SK-MEL-5 (cell line): Measurements from ENCODE around the gene C10orf105. TPM values are rescaled to one million over a fixed set of nuclear protein-coding genes. Genes with fewer than 3 reads are reported as not detected.

ENCODE experiments used
- DNase-seq: peaks from one replicate; pipeline ENCODE4 v3.0.0-alpha.2; 2016; ENCODE audit warnings: low read depth, low spot score
- in situ Hi-C: cut with HindIII; loops from 2 replicates; pipeline ENCODE4 v1.10.0; 2016; ENCODE audit warnings: low sequenced_read_pairs, high pct_unique_total_duplicates, low pct_unique_long_range_greater_than_20kb
- total RNA-seq: library from RNA; depleted of rRNA; stranded (reverse); fragments of >200 nt; shearing (Covaris generic); gene quantifications from 2 replicates; pipeline ENCODE4 v1.2.3, GENCODE V29; 2014

The C10orf105 gene
- total RNA-seq, 1 experiment from 2014 or later, result not detected

GRCh38 chr10:71711052-71711623 is 8.4 kb downstream of the C10orf105 start:
- in situ Hi-C loops, result no loop called here
- no peak for DNase-seq

DNA sequence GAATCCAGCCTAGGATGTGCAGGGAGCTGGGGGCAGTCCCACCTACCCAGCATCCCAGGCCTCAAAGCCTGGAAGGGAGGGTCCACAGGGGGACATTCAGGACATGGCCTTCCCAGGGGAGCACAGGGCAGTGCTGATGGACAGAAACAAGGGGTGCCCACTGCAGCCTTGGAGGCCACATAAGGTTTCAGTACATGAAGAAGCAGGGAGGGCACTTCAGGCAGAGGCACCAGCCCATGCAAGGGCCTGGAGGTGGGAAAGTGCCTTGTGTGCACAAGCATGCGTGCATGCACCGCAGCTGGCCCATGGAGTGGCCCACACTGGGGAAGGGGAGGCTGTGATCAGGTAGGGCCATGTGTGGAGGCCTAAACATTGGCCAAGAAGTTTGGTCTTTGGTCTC is 9.1 kb downstream of the C10orf105 start:
- in situ Hi-C loops, result no loop called here
- no peak for DNase-seq

DNA sequence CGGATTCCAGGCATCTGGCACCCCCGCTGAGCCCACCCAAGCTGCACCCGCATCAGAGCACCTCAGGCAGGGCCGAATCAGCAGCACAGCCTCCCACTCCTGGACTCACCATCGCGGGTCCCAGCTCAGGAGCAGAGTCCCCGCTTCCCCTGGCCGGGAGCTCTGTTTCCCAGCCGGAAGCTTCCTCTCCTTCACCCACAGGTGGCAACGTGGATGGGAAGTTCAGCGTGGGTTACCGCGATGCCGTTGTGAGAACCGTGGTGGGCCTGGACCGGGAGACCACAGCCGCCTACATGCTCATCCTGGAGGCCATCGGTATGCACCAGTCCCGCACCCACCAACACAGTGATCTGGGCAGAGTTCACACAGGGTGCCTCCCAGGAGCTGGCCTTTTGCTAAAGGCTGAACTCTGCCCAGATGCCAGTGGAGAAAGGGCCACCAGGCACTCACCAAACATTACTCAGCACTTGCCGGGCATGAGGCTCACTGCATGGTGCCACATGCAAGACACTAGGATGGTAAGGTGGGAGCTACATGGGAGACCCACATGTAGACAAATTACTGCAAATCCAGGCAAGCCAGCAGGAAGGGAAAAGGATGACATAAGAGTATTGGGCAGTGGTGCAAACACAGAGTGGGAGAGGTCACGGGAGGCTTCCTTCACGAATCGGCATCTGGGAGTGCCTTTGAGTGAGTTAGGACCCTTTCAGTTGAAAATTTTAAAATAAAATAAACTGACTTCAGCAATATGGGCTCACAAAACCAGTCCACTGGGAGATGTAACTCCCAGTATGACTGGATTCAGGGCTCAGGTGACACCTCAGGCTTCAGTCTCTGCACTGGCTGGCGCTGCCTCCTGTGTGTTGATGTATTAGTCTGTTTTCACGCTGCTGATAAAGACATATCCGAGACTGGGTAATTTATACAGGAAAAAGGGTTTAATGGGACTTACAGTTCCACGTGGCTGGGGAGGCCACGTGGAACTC is 10.4 kb downstream of the C10orf105 start:
- no peak for DNase-seq
- in situ Hi-C loops, result no loop called here

GRCh38 chr10:71708301-71708703 is 11.3 kb downstream of the C10orf105 start:
- DNase-seq, result peak; percentile 53
- in situ Hi-C loops, result no loop called here

DNA sequence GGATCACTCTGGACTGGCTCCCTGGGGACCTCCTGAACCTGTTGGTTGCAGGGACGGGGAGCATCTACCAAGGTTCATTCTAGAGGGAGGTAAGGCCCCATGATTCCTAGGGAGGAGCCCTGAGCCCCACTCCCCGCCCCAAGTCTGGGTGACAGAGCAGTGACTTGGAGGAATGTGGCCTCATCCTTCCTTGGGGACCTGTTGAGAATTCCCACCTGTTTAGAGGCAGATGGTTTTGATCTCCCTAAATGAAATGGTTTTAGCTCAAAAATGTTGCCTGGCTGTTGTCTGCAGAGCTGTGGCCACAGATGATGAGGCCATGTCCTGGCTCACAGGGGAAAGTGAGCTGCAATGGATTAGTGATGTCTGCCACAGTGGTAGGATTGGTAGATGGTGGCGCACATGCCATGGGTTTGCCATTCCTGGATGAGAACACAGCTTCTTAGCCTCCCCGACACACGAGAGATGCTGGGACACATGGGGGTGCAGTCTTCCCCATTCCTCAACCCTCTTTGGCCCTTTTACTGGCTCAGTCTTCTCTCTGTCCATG is 12.3 kb downstream of the C10orf105 start:
- in situ Hi-C loops, result no loop called here

DNA sequence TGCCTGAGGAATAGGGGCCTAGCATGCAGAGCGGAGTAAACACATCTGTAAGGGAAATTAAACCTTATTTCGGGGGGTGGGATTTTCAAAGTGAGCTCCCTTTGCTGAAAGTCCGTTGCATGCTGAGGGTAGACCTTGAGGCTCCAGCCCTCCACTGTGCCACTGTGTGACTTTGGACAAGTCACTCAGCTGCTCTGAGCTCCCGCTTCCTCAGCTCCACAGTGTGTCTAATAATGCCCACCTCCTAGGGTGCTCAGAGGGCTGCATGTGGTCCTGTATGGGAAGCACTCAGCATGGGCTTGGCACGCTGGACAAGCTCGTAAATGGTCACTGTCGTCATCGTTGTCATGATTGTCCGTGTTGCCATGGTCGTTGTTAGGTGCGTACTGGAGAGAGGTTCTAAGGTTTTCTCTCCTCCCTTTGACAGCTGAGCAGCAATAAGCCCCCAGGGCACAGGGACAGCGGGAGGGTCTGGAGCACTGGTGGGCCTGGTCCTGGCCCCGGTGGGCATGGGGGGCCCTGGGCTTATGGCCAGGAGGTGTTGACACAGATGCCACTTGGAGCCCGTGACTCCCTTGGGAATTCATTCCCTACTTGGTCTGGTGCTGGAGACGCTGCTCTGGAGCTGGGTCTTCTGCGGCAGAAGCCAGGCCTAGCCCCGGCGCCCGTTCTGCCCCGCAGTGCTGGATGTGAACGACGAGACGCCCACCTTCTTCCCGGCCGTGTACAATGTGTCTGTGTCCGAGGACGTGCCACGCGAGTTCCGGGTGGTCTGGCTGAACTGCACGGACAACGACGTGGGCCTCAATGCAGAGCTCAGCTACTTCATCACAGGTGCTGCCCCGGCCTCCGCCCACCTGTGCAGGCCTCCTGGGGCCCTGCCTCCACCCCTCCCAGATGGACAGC is 13.1 kb downstream of the C10orf105 start:
- no peak for DNase-seq
- in situ Hi-C loops, result no loop called here

More for the DNA sequence above, 12.3 kb downstream of the C10orf105 start:
- no peak for DNase-seq

GRCh38 chr10:71705582-71705981 is 14.0 kb downstream of the C10orf105 start:
- DNase-seq, result no peak
- in situ Hi-C loops, result no loop called here

DNA sequence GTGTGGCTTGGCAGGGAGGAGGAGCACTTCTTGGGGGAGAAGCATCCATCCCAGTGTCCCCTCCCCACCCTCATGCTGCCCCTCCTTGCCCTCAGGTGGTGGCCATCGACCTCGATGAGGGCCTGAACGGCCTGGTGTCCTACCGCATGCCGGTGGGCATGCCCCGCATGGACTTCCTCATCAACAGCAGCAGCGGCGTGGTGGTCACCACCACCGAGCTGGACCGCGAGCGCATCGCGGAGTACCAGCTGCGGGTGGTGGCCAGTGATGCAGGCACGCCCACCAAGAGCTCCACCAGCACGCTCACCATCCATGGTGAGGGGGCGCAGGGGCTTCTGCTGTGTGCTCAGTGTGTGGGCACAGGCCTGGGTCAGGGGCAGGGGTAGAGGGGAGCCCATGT is 14.8 kb downstream of the C10orf105 start:
- in situ Hi-C loops, result no loop called here
- no peak for DNase-seq

DNA sequence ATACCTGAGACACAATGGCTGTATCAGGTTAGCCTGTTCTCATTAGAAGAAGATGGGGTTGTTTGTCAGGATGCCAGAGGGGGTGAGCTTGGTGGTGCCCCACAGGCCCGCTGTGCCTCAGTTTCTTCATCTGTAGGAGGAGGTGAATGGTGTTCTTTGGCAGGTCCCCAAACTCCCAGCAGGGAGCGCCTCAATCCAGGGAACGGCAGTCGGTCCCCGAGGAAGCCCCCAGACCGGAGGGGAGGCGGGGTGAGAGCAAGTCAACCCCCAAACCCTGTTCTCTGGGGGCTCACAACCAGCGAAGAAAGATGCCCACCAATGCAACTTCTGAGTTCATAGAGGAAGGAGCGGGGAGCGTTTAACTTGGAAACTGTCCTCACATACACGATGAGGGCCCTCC is 16.0 kb downstream of the C10orf105 start:
- in situ Hi-C loops, result no loop called here
- DNase-seq, result no peak

DNA sequence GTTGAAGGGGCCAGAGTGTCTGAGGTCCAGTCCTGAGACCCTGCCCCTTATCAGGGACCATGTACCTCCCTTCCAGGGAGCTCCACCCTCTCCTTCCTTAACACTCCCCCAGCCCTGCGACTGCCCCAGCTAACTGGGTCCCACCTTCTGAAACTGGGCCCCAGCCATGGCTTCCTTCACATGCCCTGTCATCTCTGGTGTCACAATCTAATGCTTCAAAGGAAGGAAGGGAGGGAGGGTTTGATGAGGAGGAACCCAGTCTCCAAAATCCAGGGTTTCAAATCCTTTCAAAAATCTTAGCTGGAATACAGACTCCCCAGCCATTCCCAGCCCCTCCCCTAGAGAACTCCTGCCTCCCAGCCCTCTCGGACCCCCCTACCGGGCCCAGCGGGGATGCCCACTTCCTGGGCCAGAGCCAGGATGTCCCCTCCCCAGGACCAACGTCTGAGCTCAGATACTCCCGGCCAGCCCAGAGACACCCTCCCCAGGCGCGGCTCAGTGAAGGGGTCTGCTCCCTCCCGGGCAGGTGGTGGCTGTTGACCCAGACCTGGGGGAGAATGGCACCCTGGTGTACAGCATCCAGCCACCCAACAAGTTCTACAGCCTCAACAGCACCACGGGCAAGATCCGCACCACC is 18.0 kb downstream of the C10orf105 start:
- in situ Hi-C loops, result no loop called here
- no peak for DNase-seq

DNA sequence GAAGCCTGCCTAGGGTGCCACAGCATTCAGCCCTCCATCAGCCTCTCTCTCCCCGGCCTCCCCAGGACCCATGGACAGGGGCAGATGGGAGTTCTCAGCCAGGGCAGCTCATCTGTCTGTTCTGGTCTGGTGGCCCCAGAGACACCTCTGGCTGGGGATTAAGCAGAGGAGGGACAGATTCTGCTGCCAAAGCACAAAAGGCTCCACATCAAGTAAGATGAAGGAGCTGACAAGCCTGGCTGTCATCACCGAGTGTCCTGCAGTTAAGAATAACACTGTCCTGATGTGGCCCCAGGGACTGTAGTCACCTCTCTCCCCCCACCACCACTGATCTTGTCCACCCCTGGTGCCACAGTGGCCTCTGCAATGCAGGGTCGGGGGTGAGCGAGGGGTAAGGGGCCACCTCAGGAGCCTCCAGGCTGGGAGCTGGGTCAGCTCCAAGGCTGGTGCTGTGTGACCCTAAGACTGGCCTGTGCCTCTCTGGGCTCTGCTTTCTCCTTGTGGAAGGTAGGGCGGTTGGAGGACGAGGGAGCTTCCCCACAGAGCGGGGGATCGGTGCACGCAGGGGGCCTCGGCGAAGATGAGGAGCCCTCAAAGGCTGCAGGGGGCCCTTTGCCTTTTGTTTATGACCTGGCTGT is 18.7 kb downstream of the C10orf105 start:
- no peak for DNase-seq
- in situ Hi-C loops, result no loop called here

DNA sequence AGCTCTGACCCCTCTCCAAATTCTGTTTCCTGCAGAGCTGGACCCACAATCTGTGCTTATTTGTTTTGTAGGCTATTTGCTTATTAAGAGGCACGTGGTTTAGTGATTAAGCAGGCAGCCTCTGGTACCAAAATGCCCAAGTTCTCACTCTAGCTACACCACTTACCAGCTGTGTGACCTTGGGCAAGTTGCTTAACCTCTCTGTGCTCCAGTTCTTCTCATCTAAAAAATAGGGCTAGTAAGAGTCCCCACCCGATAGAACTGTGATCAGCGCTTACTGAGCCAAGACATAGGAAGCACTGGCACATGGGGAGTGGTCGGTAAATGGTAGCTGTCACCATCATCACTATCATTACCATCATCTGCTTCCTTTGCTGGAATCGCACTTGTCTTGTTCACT is 20.8 kb downstream of the C10orf105 start:
- in situ Hi-C loops, result no loop called here

DNA sequence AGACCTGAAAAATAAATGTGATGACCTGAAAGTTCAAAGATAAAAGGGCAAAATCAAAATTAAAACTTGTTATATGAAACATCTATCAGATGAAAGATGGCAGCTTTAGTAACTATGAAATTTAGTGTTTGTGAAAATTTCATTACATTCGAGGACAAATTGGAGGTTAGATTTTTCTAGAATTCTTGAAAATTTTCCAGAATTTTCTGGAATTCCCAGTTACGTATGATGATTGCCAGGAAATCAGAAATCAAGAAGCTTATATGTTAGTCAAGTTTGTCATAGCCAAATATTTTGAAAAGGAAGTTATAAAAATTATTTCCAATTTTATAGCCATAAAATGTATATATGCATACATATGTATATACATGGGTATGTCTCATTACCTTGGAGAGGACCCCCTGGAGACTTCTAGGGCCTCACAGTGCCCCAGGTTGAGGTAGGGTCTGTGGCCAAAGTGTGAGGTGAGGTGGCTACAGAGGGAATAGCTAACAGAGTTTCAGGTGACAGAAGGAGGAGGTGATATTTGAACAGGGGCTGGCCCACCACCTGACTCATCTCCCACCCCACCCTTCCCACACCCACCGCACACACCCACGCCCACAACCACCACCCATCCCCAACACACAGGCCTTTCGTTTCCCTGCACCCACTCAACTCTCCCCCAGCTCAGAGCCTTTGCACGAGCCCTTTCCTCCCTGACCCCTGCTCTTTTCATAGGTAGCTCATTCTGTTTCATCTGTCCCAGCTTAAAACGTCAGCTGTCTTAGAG is 21.5 kb downstream of the C10orf105 start:
- no peak for DNase-seq
- in situ Hi-C loops, result no loop called here

More for the DNA sequence above, 20.8 kb downstream of the C10orf105 start:
- DNase-seq, result no peak

DNA sequence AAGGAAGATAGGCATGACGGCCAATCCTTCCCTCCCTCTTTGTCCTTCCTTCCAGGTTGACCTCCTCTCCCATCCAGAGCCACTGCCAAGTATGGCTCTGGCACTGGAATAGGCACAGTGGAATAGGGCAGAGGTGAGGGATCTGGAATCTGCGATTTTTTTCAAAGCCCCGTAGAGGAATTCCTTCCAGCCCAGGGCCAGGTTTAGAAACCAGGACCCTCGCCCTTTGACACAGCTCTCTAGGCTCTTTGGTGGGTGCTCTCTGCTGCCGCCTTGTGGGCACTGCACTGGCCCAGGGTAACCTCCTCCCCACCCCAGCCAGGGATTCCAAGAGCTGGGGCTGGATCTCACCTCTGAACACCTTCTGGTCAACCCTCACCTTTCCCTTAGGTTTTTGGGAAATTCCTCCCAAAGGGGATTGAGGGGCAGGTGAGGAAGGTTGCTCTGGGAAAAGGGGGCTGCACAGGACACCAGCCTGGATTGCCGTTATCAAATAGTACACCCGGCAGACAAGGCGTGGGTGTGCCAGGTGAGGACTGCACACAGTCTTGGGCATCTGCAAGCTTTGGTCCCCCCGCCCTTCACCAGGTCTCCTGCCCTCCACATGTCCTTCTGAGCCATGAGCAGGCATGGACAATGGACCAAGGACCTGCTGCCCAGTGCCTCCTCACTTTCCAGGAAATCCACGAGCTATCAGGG is 22.8 kb downstream of the C10orf105 start:
- peak; percentile 59 for DNase-seq
- in situ Hi-C loops, result no loop called here

DNA sequence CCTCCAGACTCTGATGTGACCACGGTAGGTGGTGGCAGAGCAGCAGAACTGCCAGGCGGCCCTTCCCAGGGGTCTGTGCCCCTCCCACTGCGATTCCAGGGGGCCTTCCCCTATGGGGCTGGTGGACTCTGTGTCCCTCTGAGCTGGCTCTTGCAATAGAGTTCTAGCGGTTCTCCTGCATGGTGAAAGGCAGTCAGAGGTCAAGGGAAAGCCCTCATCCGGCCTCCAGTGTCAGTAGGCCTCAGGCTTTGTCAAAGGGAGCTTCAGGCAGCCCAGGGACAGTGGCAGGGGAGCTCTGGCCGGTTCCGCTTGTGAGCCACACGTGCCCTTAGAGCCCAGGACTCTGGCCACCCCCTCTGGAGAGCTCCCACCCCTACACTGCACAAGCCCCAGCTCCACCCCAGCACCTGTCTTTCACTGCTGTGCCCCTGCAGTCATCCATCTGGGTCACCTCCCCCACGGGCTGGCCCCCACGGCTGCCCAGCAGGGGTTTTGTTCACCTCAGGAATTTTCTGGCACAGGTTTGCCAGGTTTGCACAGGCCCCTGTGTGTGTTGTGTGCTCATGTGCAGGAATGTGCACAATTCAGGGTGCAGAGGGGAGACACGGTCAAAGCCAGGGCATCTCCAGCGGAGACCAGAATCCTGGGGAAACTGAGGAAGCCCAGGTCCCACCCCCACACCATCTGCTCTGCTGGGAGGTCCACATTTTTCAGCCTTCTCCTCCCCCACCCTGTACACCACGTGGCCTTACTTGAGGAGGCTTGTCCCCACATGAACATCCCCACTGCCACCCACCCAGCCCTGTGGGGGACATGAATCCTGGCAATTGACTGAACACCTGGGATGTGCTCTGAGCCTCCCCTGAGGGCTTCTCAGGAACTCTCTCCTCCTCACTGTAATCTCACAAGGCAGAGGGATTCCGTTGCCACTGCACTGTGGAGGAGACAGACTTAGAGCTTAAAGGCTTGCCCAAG is 23.8 kb downstream of the C10orf105 start:
- in situ Hi-C loops, result no loop called here

More for the DNA sequence above, 23.8 kb downstream of the C10orf105 start:
- no peak for DNase-seq
